ENCODE results near the gene MED13L.
"Not testable (repeated sequence)": the region's sequence is repeated elsewhere in the genome, so short reads cannot be mapped to it uniquely, and the experiment has no call there.

The MED13L gene

DNA sequence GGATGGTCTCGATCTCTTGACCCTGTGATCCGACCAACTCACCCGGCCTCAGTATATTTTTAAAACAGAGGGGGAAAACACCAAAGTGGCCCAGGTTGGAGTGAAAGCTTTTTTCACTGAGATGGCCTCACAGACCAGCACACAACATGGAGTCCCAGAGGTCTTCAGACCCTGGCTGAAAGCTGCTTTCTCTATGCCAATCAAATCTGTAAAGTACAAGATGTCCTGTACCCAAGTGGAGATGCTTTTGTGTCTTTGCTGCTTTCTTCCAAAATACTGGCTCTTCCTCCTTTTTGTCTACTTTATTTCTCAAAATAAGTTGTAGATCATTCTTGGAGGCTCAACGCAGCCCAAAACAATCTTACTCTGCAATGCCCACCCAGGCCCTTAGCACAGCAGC is 214.8 kb downstream of the MED13L start:
- DNase-seq (ENCODE audit: low read depth in 2 of 3, low spot score in 2 of 3): no peak

GRCh38 chr12:116060764-116061163 is 216.7 kb downstream of the MED13L start:
- no peak for DNase-seq (ENCODE audit: low read depth in 2 of 3, low spot score in 2 of 3)

DNA sequence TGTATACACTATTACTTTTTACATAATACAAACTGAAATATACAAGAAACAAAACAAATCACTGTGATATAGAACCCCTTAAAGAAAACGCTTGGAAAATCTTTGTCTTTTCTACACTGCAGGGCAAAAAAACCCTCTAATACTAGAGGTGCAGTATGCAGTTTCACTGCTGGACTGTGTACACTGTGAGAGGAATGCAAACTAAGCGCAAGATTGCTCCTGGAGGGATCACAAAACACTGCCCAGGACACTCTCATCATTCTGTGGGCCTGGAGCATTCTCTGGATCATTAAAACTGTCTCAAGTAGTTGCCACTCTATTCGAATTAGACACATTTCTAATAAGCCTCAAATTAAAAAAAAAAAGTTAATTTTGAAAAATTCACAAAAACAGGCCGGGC is 217.6 kb downstream of the MED13L start:
- no peak for DNase-seq (ENCODE audit: low read depth in 2 of 3, low spot score in 2 of 3)

DNA sequence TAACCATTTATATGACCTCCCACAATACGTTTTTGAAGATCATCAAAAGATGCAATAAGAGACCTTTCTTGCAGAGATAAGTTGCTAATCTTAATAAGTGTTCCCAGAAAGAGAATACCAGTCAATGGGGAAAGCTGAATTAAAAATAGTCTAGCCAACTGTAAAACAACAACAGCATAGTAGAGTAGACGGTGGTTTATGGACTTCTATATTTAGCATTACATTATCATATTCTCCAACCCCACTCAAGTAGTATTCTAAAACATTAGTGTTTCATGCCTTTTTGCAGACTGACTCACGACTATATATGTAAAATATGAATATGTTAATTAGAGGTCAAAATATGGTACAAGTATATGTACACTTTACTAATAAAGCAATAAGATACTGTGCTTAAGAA is 218.9 kb downstream of the MED13L start:
- no peak for DNase-seq (ENCODE audit: low read depth in 2 of 3, low spot score in 2 of 3)

DNA sequence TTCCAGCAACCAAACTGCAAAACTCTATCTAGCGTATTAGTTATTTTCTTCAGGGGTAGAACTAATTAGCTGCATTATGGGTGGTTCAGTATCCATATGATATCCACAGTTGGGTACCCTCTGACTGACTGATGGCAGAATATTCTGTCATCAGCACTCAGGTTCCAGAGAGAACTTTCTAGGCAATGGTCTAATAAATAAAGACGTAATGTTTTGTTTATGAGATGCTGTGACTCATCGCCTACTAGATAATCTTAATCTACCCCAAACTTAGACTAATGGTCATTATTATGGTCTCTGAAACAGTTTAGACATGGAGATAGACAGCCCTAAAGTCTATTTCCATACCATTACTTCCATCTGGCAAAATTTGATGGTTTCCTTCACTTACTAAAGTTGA is 220.1 kb downstream of the MED13L start:
- DNase-seq (ENCODE audit: low read depth in 2 of 3, low spot score in 2 of 3): no peak

- no peak for DNase-seq (ENCODE audit: low read depth in 2 of 3, low spot score in 2 of 3)
These were observed 221.4 kb downstream of the MED13L start for GRCh38 chr12:116055895-116056607.

DNA sequence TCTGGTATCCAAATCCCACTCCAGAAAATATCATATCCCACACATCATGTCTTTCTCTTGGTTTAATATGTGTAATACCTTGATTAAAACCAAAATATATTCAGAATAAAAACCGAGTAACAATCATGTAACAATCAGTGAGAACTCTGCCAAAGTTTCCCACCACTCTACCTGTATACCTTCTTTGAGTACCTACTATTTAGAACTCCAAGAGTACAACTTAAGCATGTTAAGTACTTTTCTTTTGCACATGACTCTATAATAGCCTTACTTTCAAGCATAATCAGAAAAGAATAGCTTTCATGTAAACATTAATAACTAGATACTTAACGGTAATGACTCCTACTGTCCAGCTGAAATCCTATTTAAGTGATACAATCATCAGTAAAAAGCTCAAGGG is 223.2 kb downstream of the MED13L start:
- no peak for DNase-seq (ENCODE audit: low read depth in 2 of 3, low spot score in 2 of 3)

- no peak for DNase-seq (ENCODE audit: low read depth in 2 of 3, low spot score in 2 of 3)
These were observed 223.9 kb downstream of the MED13L start for GRCh38 chr12:116053479-116054200.

- DNase-seq (ENCODE audit: low read depth in 2 of 3, low spot score in 2 of 3): no peak
These were observed 227.2 kb downstream of the MED13L start for GRCh38 chr12:116050275-116050674.

GRCh38 chr12:116048879-116049278 is 228.6 kb downstream of the MED13L start:
- no peak for DNase-seq (ENCODE audit: low read depth in 2 of 3, low spot score in 2 of 3)

DNA sequence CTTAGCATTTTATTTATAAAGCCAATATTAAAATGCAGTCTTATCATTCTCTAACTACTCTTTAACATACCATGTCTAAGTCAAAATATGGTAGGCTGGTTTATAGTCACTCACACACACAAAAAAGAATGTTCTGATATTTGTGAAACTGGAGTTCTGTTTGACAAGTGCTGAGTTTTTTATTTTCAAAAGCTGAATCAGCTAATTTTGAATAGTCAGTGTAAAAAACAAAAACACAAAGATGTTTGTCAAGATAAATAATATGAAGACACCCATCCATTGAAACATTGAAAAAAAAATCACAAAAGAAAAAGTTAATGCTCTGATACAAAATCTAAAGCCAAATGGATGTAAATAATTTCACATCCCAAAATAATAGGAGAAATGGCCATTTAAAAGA is 231.5 kb downstream of the MED13L start:
- no peak for DNase-seq (ENCODE audit: low read depth in 2 of 3, low spot score in 2 of 3)

DNA sequence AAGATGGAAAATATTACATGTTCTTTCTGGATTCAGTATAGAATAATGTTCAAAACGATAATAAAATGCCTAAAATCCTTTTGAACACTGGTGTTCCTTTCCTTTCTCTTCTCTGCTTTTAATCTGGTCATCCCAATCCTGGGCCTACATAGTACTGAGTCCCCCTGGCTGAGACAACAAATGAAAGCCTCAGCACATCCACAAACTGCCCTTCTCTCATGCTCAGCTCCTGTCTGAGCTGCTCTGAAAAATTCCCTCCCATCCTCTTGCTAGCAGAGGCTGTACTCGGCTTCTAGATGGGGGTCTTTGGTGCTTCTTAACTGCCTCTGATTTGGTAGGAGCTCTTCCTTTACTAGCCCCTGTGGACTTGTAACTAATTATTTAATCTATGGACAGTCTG is 232.3 kb downstream of the MED13L start:
- no peak for DNase-seq (ENCODE audit: low read depth in 2 of 3, low spot score in 2 of 3)

- no peak for DNase-seq (ENCODE audit: low read depth in 2 of 3, low spot score in 2 of 3)
These were observed 233.6 kb downstream of the MED13L start for GRCh38 chr12:116043659-116044535.

DNA sequence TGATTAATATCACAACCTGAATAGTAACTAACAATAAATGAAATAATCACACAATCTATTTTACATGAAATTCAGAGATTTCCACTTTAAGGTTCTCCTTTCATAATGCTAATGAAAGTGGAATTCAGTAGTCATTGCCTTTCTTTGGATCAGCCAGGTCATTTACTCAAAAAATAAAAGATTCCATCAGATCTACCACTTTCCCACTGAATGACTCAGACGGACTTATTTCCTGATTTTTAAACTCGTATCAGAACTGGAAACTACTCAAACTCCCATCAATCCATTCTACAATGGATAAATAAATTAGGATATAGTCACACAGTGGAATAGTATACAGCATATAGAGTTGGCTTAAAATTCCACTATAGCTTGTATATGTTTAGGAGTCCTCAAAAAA is 237.1 kb downstream of the MED13L start:
- DNase-seq (ENCODE audit: low read depth in 2 of 3, low spot score in 2 of 3): no peak

- DNase-seq (ENCODE audit: low read depth in 2 of 3, low spot score in 2 of 3): no peak
These were observed 238.4 kb downstream of the MED13L start for GRCh38 chr12:116039081-116039480.

DNA sequence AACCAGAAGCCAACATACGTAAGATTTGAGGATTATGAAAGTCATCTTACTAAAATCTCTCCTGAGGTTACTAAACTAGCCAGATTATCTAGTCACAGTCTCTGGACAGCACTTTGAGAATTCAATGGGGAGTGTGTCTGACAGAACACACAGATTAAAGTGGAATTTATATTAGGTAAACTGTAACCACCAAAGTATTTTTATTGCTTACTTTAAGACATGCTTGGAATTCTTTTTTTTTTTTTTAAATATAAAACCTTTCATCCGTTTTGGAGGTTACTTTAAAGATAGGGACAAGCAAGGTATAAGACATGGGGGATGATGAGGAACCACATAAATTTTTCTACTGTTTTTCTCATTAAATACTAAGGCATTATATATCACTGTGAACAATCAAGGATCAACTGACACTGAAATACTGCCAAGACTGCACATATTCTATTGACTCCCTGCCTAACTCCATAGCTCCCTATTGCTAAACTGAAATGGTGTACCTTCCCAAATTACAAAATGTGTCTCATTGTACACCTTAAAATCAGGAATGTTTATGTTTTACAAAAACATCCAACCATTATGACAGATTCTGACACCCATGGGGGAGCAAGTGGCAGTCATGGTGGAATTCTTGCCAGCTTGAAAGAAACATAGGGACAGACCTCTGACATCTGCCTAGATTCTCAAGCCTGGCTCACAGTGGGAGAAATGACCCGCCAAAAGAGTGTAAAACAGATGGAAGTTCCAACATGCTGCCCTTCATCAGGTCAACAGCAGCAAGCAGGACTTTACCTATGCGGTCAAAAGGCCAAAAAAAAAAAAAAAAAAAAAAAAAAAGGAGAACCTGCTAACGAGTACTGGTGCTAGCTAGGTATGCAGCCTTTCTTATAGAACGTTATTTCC is 239.3 kb downstream of the MED13L start:
- no peak for DNase-seq (ENCODE audit: low read depth in 2 of 3, low spot score in 2 of 3)

GRCh38 chr12:116033765-116034164 is 243.7 kb downstream of the MED13L start:
- DNase-seq (ENCODE audit: low read depth in 2 of 3, low spot score in 2 of 3): no peak

- DNase-seq (ENCODE audit: low read depth in 2 of 3, low spot score in 2 of 3): not testable (repeated sequence)
These were observed 245.9 kb downstream of the MED13L start for GRCh38 chr12:116031624-116032023.

DNA sequence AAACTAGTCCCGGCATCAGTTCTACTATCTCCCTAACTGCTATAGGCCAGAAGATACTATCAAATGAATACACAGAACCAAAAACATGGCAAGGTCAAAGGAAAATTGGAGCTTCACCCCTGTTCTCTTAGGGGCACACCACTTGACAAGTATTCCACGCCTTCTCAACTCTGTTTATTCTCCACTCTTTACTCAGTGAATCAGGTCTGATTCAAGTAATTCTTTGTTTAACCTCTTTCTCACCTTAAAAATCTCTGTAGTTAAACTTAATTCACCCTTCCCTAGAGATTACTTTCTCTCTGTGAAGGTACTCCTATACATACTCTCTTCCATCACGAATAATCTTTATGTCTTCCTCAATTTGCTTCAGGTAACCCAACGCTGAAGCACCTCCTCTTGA is 248.9 kb downstream of the MED13L start:
- no peak for DNase-seq (ENCODE audit: low read depth in 2 of 3, low spot score in 2 of 3)

DNA sequence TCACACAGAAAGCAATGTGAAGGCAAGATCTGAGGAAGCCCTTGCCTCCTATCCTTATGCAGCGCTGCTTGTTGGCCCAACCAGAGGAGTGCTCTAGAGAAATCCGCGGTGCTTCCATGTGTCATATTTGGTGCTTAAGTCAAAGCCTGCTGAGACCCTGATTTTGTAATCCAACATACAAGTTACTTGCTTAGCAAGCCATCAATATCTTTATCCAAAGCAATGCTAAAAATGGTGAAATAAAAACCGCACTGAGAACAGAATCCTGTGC is 250.0 kb downstream of the MED13L start:
- no peak for DNase-seq (ENCODE audit: low read depth in 2 of 3, low spot score in 2 of 3)
